ENCODE data around the gene HPGDS.
"Not testable (repeated sequence)": the region's sequence is repeated elsewhere in the genome, so short reads cannot be mapped to it uniquely, and the experiment has no call there.

Gene HPGDS

DNA sequence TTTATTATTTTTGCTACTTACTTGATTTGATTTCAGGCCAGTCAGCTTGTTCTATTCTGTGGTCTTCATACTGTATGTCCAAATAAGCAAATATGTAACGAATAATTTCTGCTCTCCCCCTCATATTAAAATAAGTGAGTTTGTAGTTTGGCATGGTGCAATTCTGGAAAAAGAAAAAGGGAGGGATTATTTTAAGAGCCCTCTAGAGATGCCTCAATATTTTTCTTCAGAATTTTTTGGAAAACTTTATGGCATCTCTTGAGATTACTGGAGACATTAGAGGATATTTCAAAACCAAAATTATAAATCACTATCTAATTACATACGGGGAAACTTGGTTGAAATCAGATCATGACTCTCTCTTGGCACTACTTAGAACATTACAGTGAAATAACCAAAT, 8.2 kb downstream of the HPGDS start:
- DNase-seq (ENCODE audit: low read depth) = no peak
- TF ChIP-seq CTCF (IDR thresholded peaks at IDR 0.05; ENCODE audit: low read depth, low read length, missing control alignments) = no peak
- no peak overlapping the region for H3K4me3 ChIP-seq (ENCODE audit: low read depth, low read length)
- in situ Hi-C loops (cut with HindIII; ENCODE audit: low sequenced_read_pairs) = no loop called here

GRCh38 chr4:94333866-94334265, 8.8 kb downstream of the HPGDS start:
- no peak overlapping the region for H3K4me3 ChIP-seq (ENCODE audit: low read depth, low read length)
- in situ Hi-C loops (cut with HindIII; ENCODE audit: low sequenced_read_pairs) = no loop called here
- no peak for TF ChIP-seq CTCF (IDR thresholded peaks at IDR 0.05; ENCODE audit: low read depth, low read length, missing control alignments)
- no peak for DNase-seq (ENCODE audit: low read depth)

DNA sequence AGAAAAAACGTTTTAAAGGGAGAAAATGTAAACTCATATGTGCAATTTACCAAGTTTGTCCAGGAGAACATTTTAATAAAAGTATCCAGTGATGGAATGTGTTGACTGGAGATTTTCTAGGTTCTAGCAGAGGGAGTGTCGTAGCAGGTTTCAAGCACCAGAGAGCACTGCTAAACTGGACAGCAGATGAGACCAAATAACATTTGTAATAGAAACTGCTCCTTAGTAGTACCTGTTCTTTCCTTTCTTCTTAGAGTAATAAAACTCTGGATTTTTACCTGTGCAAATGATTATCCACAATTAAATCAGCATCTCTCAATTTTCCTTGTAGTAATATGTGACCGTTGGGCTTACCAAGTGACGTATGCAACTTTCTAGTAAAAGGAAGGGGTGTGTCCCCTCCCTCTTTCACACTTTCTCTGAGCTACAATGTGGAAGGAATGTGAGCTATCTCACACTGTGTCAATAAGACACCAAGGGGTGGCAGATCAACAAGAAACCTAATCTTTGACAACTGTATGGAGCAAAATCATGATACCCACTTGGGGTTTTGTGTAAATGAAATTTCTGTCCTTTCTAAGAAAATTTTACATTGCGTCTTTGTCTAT, 9.5 kb downstream of the HPGDS start:
- no peak overlapping the region for H3K4me3 ChIP-seq (ENCODE audit: low read depth, low read length)
- in situ Hi-C loops (cut with HindIII; ENCODE audit: low sequenced_read_pairs) = no loop called here
- DNase-seq (ENCODE audit: low read depth) = no peak
- TF ChIP-seq CTCF (IDR thresholded peaks at IDR 0.05; ENCODE audit: low read depth, low read length, missing control alignments) = no peak

DNA sequence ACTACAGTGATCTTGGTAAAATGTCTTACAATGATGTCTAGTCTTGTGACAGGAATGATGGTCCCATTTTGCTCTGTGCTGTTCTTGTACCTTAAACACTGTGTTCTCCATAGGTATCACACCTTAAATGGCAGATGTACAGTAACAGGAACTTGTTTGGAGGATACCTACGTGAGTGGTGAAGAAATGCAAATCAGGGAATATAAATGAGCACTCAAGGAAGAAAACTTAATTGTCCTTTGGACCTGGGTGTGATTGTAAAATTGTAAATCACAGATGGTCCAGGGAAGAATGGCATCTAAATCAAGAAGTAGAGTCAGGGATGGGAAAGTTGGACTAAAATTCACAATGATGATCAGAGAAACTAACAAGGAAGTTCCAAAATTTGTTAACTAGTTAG, 12.7 kb downstream of the HPGDS start:
- DNase-seq (ENCODE audit: low read depth) = no peak
- no peak for TF ChIP-seq CTCF (IDR thresholded peaks at IDR 0.05; ENCODE audit: low read depth, low read length, missing control alignments)
- H3K4me3 ChIP-seq (ENCODE audit: low read depth, low read length) = no peak overlapping the region
- in situ Hi-C loops (cut with HindIII; ENCODE audit: low sequenced_read_pairs) = no loop called here

DNA sequence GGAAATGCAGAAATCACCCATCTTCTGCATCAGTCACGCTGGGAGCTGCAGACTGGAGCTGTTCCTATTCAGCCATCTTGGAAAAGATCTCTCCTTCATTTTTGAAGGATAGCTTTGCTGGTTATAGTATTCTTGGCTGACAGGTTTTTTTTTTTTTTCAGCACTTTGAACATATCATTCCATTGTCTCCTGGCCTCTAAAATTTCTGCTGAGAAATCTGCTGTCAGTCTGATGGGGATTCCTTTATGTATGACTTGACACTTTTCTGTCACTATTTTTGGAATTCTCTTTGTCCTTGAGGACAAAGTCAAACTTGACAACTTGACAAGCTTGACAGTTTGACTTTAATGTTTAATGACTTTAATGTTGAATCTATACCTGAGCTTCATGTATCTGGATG, 16.8 kb downstream of the HPGDS start:
- no peak overlapping the region for H3K4me3 ChIP-seq (ENCODE audit: low read depth, low read length)
- TF ChIP-seq CTCF (IDR thresholded peaks at IDR 0.05; ENCODE audit: low read depth, low read length, missing control alignments) = no peak
- DNase-seq (ENCODE audit: low read depth) = no peak
- in situ Hi-C loops (cut with HindIII; ENCODE audit: low sequenced_read_pairs) = no loop called here

GRCh38 chr4:94319927-94320326, 22.7 kb downstream of the HPGDS start:
- H3K4me3 ChIP-seq (ENCODE audit: low read depth, low read length); in situ Hi-C loops (cut with HindIII; ENCODE audit: low sequenced_read_pairs); DNase-seq (ENCODE audit: low read depth): not testable (repeated sequence)

DNA sequence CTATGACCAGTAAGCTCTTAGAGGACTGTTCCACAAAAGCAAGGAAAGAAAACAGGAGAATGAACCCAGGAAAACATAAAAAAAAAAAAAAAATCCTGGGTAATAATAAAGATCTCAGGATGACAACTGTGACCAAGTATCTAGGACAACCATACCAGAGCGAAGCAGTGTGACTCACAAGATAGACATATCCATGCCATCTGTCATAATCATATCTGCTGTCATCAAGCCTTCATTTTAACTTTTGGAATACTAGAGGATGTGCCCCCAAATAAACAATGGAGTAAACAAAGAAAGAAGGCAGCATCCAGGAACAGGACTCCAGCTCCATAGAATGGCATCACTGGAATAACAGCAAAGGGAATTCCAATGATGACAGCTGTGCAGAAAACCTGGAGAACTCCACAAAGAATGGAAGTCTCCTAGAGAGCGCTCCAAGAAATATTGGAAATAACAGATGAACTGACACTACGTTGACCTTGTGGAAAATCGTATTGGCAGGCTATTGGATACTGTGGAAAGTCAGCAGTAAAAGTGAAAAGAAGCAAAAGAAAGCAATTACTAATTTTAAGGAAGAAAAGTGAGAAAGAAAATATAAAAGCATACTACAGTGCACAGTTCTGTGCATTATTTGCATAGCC, 35.3 kb downstream of the HPGDS start:
- in situ Hi-C loops (cut with HindIII; ENCODE audit: low sequenced_read_pairs) = no loop called here
- no peak for DNase-seq (ENCODE audit: low read depth)
- TF ChIP-seq CTCF (IDR thresholded peaks at IDR 0.05; ENCODE audit: low read depth, low read length, missing control alignments) = no peak
- no peak overlapping the region for H3K4me3 ChIP-seq (ENCODE audit: low read depth, low read length)
